ENCODE measurements around the gene PRCP. TPM values are rescaled to one million over a fixed set of nuclear protein-coding genes. Genes with fewer than 3 reads are reported as not detected.

PRCP gene
- total RNA-seq, 1 experiment from 2014 or later, result 7.0 TPM

GRCh38 chr11:82831364-82831763 lies 68.9 kb downstream of the PRCP start:
- no peak for DNase-seq (ENCODE audit: low spot score)

GRCh38 chr11:82830746-82831145 lies 69.5 kb downstream of the PRCP start:
- DNase-seq (ENCODE audit: low spot score), result no peak

- DNase-seq (ENCODE audit: low spot score), result no peak
Measured at GRCh38 chr11:82829101-82829500, 71.1 kb downstream of the PRCP start.

- no peak for DNase-seq (ENCODE audit: low spot score)
Measured at GRCh38 chr11:82828472-82828871, 71.8 kb downstream of the PRCP start.

- DNase-seq (ENCODE audit: low spot score), result no peak
Measured at GRCh38 chr11:82826526-82826925, 73.7 kb downstream of the PRCP start.

GRCh38 chr11:82823647-82824619 lies 76.3 kb downstream of the PRCP start:
- DNase-seq (ENCODE audit: low spot score), result no peak

- no peak for DNase-seq (ENCODE audit: low spot score)
Measured at GRCh38 chr11:82818409-82819043, 81.7 kb downstream of the PRCP start.

GRCh38 chr11:82815406-82815805 lies 84.8 kb downstream of the PRCP start:
- DNase-seq (ENCODE audit: low spot score), result no peak

GRCh38 chr11:82814379-82814778 lies 85.9 kb downstream of the PRCP start:
- DNase-seq (ENCODE audit: low spot score), result no peak

GRCh38 chr11:82811369-82811768 lies 88.9 kb downstream of the PRCP start:
- no peak for DNase-seq (ENCODE audit: low spot score)

- no peak for DNase-seq (ENCODE audit: low spot score)
Measured at GRCh38 chr11:82810738-82811137, 89.5 kb downstream of the PRCP start.

GRCh38 chr11:82810326-82810725 lies 89.9 kb downstream of the PRCP start:
- no peak for DNase-seq (ENCODE audit: low spot score)

- no peak for DNase-seq (ENCODE audit: low spot score)
Measured at GRCh38 chr11:82807646-82808045, 92.6 kb downstream of the PRCP start.

GRCh38 chr11:82802710-82803109 lies 97.5 kb downstream of the PRCP start:
- DNase-seq (ENCODE audit: low spot score), result no peak

GRCh38 chr11:82796998-82797961 lies 103.0 kb downstream of the PRCP start:
- DNase-seq (ENCODE audit: low spot score), result no peak

- no peak for DNase-seq (ENCODE audit: low spot score)
Measured at GRCh38 chr11:82794490-82794889, 105.7 kb downstream of the PRCP start.

- no peak for DNase-seq (ENCODE audit: low spot score)
Measured at GRCh38 chr11:82792822-82793569, 107.2 kb downstream of the PRCP start.

- DNase-seq (ENCODE audit: low spot score), result no peak
Measured at GRCh38 chr11:82792319-82792718, 107.9 kb downstream of the PRCP start.

GRCh38 chr11:82791779-82792178 lies 108.5 kb downstream of the PRCP start:
- DNase-seq (ENCODE audit: low spot score), result no peak

- DNase-seq (ENCODE audit: low spot score), result no peak
Measured at GRCh38 chr11:82790723-82791484, 109.3 kb downstream of the PRCP start.
